NB4 (cell line): ENCODE results near the gene DPYSL4.

Experiments used
- DNase-seq: peaks from one replicate; pipeline ENCODE4 v3.0.0; 2010; ENCODE audit warnings: low read depth
- H3K4me3 ChIP-seq: one replicate; pipeline ENCODE4 v1.5.1; 2011; ENCODE audit warnings: mild to moderate bottlenecking, low read depth, low read length, moderate library complexity
- MYC ChIP-seq: IDR thresholded peaks from 2 replicates; pipeline ENCODE4 v1.6.1; 2011; ENCODE audit warnings: low read depth, low read length
- POLR2A ChIP-seq: IDR thresholded peaks from 2 replicates; pipeline ENCODE4 v1.6.1; 2011; ENCODE audit warnings: mild to moderate bottlenecking; ENCODE audit not compliant: insufficient read length; ENCODE audit errors: extremely low read depth
- TF ChIP-seq, protein P1 (sequence below): IDR thresholded peaks from 2 replicates; pipeline ENCODE4 v1.6.1; 2011; ENCODE audit warnings: low read depth, low read length
- TF ChIP-seq, protein P2 (sequence below): IDR thresholded peaks from one replicate; pipeline ENCODE4 v1.5.1; 2012; ENCODE audit warnings: low read depth, low read length

The DPYSL4 gene

GRCh38 chr10:132186488-132187429 lies at the start of gene DPYSL4:
TSS of gene DPYSL4 (plus strand) at chr10:132186948. CDS start at chr10:132187064, 116 bp downstream.
- no peak within 1 kb of the TSS for H3K4me3 ChIP-seq
- TF ChIP-seq, protein P1, sequence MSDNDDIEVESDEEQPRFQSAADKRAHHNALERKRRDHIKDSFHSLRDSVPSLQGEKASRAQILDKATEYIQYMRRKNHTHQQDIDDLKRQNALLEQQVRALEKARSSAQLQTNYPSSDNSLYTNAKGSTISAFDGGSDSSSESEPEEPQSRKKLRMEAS = no peak
- no peak for TF ChIP-seq MYC
- TF ChIP-seq POLR2A = no peak
- TF ChIP-seq, protein P2, sequence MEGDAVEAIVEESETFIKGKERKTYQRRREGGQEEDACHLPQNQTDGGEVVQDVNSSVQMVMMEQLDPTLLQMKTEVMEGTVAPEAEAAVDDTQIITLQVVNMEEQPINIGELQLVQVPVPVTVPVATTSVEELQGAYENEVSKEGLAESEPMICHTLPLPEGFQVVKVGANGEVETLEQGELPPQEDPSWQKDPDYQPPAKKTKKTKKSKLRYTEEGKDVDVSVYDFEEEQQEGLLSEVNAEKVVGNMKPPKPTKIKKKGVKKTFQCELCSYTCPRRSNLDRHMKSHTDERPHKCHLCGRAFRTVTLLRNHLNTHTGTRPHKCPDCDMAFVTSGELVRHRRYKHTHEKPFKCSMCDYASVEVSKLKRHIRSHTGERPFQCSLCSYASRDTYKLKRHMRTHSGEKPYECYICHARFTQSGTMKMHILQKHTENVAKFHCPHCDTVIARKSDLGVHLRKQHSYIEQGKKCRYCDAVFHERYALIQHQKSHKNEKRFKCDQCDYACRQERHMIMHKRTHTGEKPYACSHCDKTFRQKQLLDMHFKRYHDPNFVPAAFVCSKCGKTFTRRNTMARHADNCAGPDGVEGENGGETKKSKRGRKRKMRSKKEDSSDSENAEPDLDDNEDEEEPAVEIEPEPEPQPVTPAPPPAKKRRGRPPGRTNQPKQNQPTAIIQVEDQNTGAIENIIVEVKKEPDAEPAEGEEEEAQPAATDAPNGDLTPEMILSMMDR = no peak
- no peak for DNase-seq

GRCh38 chr10:132137111-132138072 lies 49.4 kb upstream of the DPYSL4 start:
- DNase-seq = no peak
- TF ChIP-seq POLR2A = no peak
- TF ChIP-seq, protein P2 = no peak
- TF ChIP-seq, protein P1 = no peak
- H3K4me3 ChIP-seq = no peak overlapping the region

DNA sequence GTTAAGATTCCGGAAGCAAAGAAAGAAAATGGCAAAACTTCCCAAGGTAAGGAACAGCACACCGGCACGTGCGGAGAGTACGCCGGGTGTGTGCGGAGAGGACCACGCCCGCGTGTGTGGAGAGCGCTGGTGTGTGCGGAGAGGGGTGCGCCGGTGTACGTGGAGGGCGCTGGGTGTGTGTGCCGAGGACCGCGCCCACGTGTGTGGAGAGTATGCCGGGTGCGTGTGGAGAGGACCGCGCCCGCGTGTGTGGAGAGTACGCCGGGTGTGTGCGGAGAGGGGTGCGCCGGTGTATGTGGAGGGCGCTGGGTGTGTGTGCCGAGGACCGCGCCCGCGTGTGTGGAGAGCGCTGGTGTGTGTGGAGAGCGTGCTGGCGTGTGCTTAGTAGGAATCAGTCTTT lies 48.6 kb upstream of the DPYSL4 start:
- no peak for TF ChIP-seq POLR2A
- TF ChIP-seq, protein P2 = no peak
- TF ChIP-seq, protein P1 = no peak
- no peak for TF ChIP-seq MYC
- no peak overlapping the region for H3K4me3 ChIP-seq
- DNase-seq = no peak

GRCh38 chr10:132138596-132138995 lies 48.2 kb upstream of the DPYSL4 start:
- TF ChIP-seq, protein P1 = no peak
- TF ChIP-seq MYC (no peak), POLR2A (no peak)
- TF ChIP-seq, protein P2 = no peak
- no peak for DNase-seq
- no peak overlapping the region for H3K4me3 ChIP-seq

GRCh38 chr10:132139526-132139925 lies 47.2 kb upstream of the DPYSL4 start:
- H3K4me3 ChIP-seq = no peak overlapping the region
- TF ChIP-seq POLR2A = no peak
- TF ChIP-seq, protein P1 = no peak
- no peak for TF ChIP-seq MYC
- TF ChIP-seq, protein P2 = no peak
- DNase-seq = no peak
